H9 (cell line): ENCODE results near the gene BMPR1A. TPM values are rescaled to one million over a fixed set of nuclear protein-coding genes. Genes with fewer than 3 reads are reported as not detected.

Source experiments
- DNase-seq: peaks from one replicate; pipeline ENCODE4 v3.0.0-alpha.2; 2017
- H2AFZ ChIP-seq: one replicate; pipeline ENCODE4 v1.6.1; 2013; ENCODE audit warnings: mild to moderate bottlenecking, low read length, control low read depth, moderate library complexity
- H2AK5ac ChIP-seq: 2 replicates; pipeline ENCODE4 v1.6.1; 2013; ENCODE audit warnings: low read length, control low read depth, mixed read lengths; ENCODE audit not compliant: insufficient read length
- H2BK120ac ChIP-seq: one replicate; pipeline ENCODE4 v1.6.1; 2013; ENCODE audit warnings: low read depth, mild to moderate bottlenecking, low read length, control low read depth, inconsistent platforms; ENCODE audit not compliant: poor library complexity, severe bottlenecking
- H2BK12ac ChIP-seq: 2 replicates; pipeline ENCODE4 v1.6.1; 2013; ENCODE audit warnings: low read length, control low read depth, mixed read lengths, low read depth; ENCODE audit not compliant: insufficient read length
- H2BK15ac ChIP-seq: 2 replicates; pipeline ENCODE4 v1.6.1; 2013; ENCODE audit warnings: low read depth, low read length, control low read depth
- H2BK20ac ChIP-seq: one replicate; pipeline ENCODE4 v1.6.1; 2013; ENCODE audit warnings: low read depth, mild to moderate bottlenecking, low read length, control low read depth, inconsistent platforms; ENCODE audit not compliant: poor library complexity, severe bottlenecking
- H2BK5ac ChIP-seq: 2 replicates; pipeline ENCODE4 v1.6.1; 2013; ENCODE audit warnings: low read length, control low read depth, mixed read lengths; ENCODE audit not compliant: insufficient read length
- H3K14ac ChIP-seq: 2 replicates; pipeline ENCODE4 v1.6.1; 2013; ENCODE audit warnings: low read length, control low read depth; ENCODE audit not compliant: insufficient read depth
- H3K18ac ChIP-seq: 2 replicates; pipeline ENCODE4 v1.6.1; 2013; ENCODE audit warnings: low read depth, mild to moderate bottlenecking, mixed read lengths, low read length, control low read depth; ENCODE audit not compliant: insufficient read length
- H3K23ac ChIP-seq: 2 replicates; pipeline ENCODE4 v1.6.1; 2013; ENCODE audit warnings: low read length, control low read depth, mixed read lengths, low read depth; ENCODE audit not compliant: insufficient read length
- H3K23me2 ChIP-seq: 2 replicates; pipeline ENCODE4 v1.6.1; 2013; ENCODE audit warnings: low read depth, mild to moderate bottlenecking, mixed read lengths, low read length, control low read depth; ENCODE audit not compliant: insufficient read length, poor library complexity, severe bottlenecking
- H3K27ac ChIP-seq: 2 replicates; pipeline ENCODE4 v1.5.1; 2013; ENCODE audit warnings: low read length, control low read depth, mixed read lengths, low read depth; ENCODE audit not compliant: insufficient read length
- H3K27me3 ChIP-seq: 2 replicates; pipeline ENCODE4 v1.6.1; 2013; ENCODE audit warnings: low read length, control low read depth, inconsistent platforms; ENCODE audit not compliant: insufficient read depth
- H3K4ac ChIP-seq: 2 replicates; pipeline ENCODE4 v1.6.1; 2013; ENCODE audit warnings: low read depth, mild to moderate bottlenecking, control low read depth, inconsistent platforms, low read length, moderate library complexity
- H3K4me1 ChIP-seq: 2 replicates; pipeline ENCODE4 v1.6.1; 2013; ENCODE audit warnings: low read length, control low read depth, inconsistent platforms; ENCODE audit not compliant: insufficient read depth
- H3K4me2 ChIP-seq: 2 replicates; pipeline ENCODE4 v1.6.1; 2013; ENCODE audit warnings: low read length, control low read depth, mixed read lengths; ENCODE audit not compliant: insufficient read length, insufficient read depth
- H3K56ac ChIP-seq: 2 replicates; pipeline ENCODE4 v1.6.1; 2013; ENCODE audit warnings: low read depth, mild to moderate bottlenecking, mixed read lengths, low read length, control low read depth; ENCODE audit not compliant: insufficient read length
- H3K79me1 ChIP-seq: 2 replicates; pipeline ENCODE4 v1.6.1; 2013; ENCODE audit warnings: low read depth, mild to moderate bottlenecking, moderate library complexity, low read length, control low read depth, inconsistent platforms; ENCODE audit not compliant: insufficient read depth, poor library complexity, severe bottlenecking
- H3K79me2 ChIP-seq: 2 replicates; pipeline ENCODE4 v1.6.1; 2013; ENCODE audit warnings: low read length, control low read depth, inconsistent platforms; ENCODE audit not compliant: insufficient read depth
- H3K9ac ChIP-seq: 2 replicates; pipeline ENCODE4 v1.6.1; 2013; ENCODE audit warnings: low read length, control low read depth, mixed read lengths; ENCODE audit not compliant: insufficient read length; ENCODE audit errors: extremely low read depth
- H3K9me3 ChIP-seq: one replicate; pipeline ENCODE4 v1.6.1; 2013; ENCODE audit warnings: low read depth, low read length, inconsistent platforms; ENCODE audit not compliant: control insufficient read depth
- H3T11ph ChIP-seq: one replicate; pipeline ENCODE4 v1.6.1; 2013; ENCODE audit warnings: mild to moderate bottlenecking, low read length, control low read depth, inconsistent platforms
- H4K20me1 ChIP-seq: one replicate; pipeline ENCODE4 v1.6.1; 2013; ENCODE audit not compliant: control insufficient read depth, insufficient read length, insufficient read depth
- H4K5ac ChIP-seq: 2 replicates; pipeline ENCODE4 v1.6.1; 2013; ENCODE audit warnings: low read depth, mild to moderate bottlenecking, mixed read lengths, low read length, control low read depth; ENCODE audit not compliant: insufficient read length
- H4K8ac ChIP-seq: replicated peaks from 2 replicates; pipeline ENCODE4 v1.6.1; 2013; ENCODE audit warnings: low read length, control low read depth, mixed read lengths, low read depth; ENCODE audit not compliant: insufficient read length
- H4K91ac ChIP-seq: 2 replicates; pipeline ENCODE4 v1.6.1; 2013; ENCODE audit warnings: low read depth, mild to moderate bottlenecking, moderate library complexity, mixed read lengths, low read length, control low read depth; ENCODE audit not compliant: insufficient read length
- H3K27ac Mint-ChIP-seq, 3 experiments: 2 replicates in 2 of 3; 3 replicates in 1 of 3; pipeline ENCODE4 v1.8.0; 2020 to 2021; ENCODE audit warnings: mixed read lengths in 3 of 3, mild to moderate bottlenecking in 1 of 3, moderate library complexity in 1 of 3
- H3K27me3 Mint-ChIP-seq: 2 replicates; pipeline ENCODE4 v1.8.0; 2021; ENCODE audit warnings: low read depth, mild to moderate bottlenecking, moderate library complexity, mixed read lengths
- H3K36me3 Mint-ChIP-seq, 3 experiments: 2 replicates in 2 of 3; 3 replicates in 1 of 3; pipeline ENCODE4 v1.8.0; 2020 to 2021; ENCODE audit warnings: low read depth in 3 of 3, mixed read lengths in 3 of 3; ENCODE audit not compliant: insufficient read depth in 1 of 3
- H3K4me1 Mint-ChIP-seq, 2 experiments: 2 replicates each; pipeline ENCODE4 v1.8.0; 2020; ENCODE audit warnings: mixed read lengths in 2 of 2
- H3K4me3 Mint-ChIP-seq, 2 experiments: 2 replicates in 1 of 2; 3 replicates in 1 of 2; pipeline ENCODE4 v1.8.0; 2020 to 2021; ENCODE audit warnings: mild to moderate bottlenecking in 2 of 2, mixed read lengths in 2 of 2, moderate library complexity in 1 of 2
- H3K9me3 Mint-ChIP-seq, 2 experiments: 2 replicates in 1 of 2; 3 replicates in 1 of 2; pipeline ENCODE4 v1.8.0; 2020; ENCODE audit warnings: mild to moderate bottlenecking in 2 of 2, mixed read lengths in 2 of 2, moderate library complexity in 1 of 2
- CTCF ChIP-seq: fragments of 200-600 bp; sonication (generic); conservative IDR thresholded peaks from 3 replicates; pipeline ENCODE4 v1.8.0; 2021; ENCODE audit warnings: antibody characterized with exemption, mild to moderate bottlenecking
- WGBS: extraction: QIAGEN DNeasy Blood & Tissue Kit; methylation state at CpG from one replicate; pipeline ENCODE4 v1.1.7; 2013; ENCODE audit warnings: missing lambda C conversion rate, low lambda C conversion rate, mixed read lengths; ENCODE audit not compliant: insufficient read length; ENCODE audit errors: extremely low coverage; 5-methylcytosine and 5-hydroxymethylcytosine counted together
- total RNA-seq: library from RNA; stranded (reverse); gene quantifications from 2 replicates; pipeline ENCODE4 v1.2.1, GENCODE V29; 2021

Gene BMPR1A
- total RNA-seq, 1 experiment from 2014 or later = 138 TPM

GRCh38 chr10:86971232-86971991 lies 215.0 kb downstream of the BMPR1A start:
- Mint-ChIP-seq H3K4me3 (peak overlapping the region; percentile 80 to 81), H3K27ac (peak overlapping the region in 2 of 3 experiments; percentile 75 to 84; a peak in 2 of 7 replicates), H3K9me3 (peaks cover 0 to 4% of the 10 kb centered on the region in 2 experiments; a peak in 1 of 5 replicates), H3K4me1 (peaks cover 24 to 40% of the 10 kb centered on the region in 2 experiments), H3K27me3 (peaks cover 31% of the 10 kb centered on the region), H3K36me3 (peaks cover 0 to 3% (median 0%) of the 10 kb centered on the region in 3 experiments; a peak in 1 of 7 replicates)
- no CpG with 5 or more reads among the region's 66 CpGs for WGBS
- Histone ChIP-seq H3K27ac (no peak overlapping the region), H4K91ac (no peak overlapping the region), H3K23me2 (peaks cover 15% of the 10 kb centered on the region), H3K27me3 (peaks cover 10% of the 10 kb centered on the region; the same call in 1 of the 2 replicates), H3K23ac (no peak overlapping the region), H3K79me1 (no peaks in the 10 kb centered on the region), H3K56ac (no peak overlapping the region), H3K9me3 (no peaks in the 10 kb centered on the region), H2BK20ac (no peak overlapping the region), H3K4me1 (peaks cover under 1% of the 10 kb centered on the region; the same call in 1 of the 2 replicates), H2AK5ac (no peak overlapping the region), H4K8ac (no peak overlapping the region), H2BK120ac (no peak overlapping the region), H4K20me1 (no peaks in the 10 kb centered on the region), H4K5ac (peak overlapping the region; percentile 25), H3T11ph (no peak overlapping the region), H3K18ac (peak overlapping the region; percentile 72), H3K4ac (no peak overlapping the region), H2AFZ (no peak overlapping the region), H2BK12ac (no peak overlapping the region), H2BK5ac (no peak overlapping the region), H3K14ac (peak overlapping the region; percentile 88), H3K4me2 (peak overlapping the region; percentile 44), H2BK15ac (no peak overlapping the region), H3K79me2 (no peaks in the 10 kb centered on the region), H3K9ac (peak overlapping the region; percentile 18)
- no peak; the same call in 2 of the 3 replicates for TF ChIP-seq CTCF
- DNase-seq = peak; percentile 71
